GM18861 (cell line): Measurements from ENCODE around the gene FRAS1.
"Not testable (repeated sequence)": the region's sequence is repeated elsewhere in the genome, so short reads cannot be mapped to it uniquely, and the experiment has no call there.

ENCODE experiments used
- ATAC-seq: cut with Tn5 transposase; IDR thresholded peaks from one replicate; pipeline ENCODE4 v1.9.1; 2021; ENCODE audit not compliant: unreplicated experiment

Gene FRAS1

DNA sequence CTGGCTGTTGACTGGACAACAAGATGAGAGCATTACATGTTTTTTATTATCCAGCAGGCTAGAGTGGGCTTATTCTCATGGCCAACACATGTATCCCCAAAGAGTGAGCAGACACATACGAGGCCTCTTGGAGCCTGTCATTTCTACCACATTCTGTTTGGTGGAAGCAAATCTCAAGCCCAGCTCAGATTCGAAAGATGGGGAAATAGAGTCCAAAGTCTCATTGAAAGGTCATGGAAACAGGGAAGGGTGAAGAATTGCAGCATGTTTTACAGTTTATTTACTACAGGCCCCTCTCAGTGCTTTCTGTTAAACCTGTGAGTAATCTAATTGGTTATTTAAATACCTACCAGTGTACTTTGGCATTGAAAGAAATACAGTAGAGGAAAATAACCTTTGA is 108.6 kb downstream of the FRAS1 start:
- no peak for ATAC-seq

DNA sequence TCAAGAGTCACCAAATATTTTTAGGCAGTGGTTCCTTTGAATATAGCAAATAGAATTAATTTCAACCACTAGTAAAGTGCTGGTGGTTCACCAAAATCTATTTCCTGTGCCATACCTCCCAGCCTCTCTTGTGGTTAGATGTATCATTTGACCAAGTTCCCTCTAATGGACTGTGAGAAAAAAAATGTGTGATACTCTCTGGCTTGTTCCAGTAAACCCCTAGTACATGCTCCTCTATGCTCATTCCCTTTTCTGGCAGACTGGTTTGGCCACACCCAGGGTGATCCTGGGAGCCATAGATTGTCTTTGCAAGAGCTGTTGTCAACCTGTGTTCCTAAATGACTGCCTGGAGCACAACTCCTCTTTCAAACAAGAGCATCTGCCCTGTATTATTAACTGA is 109.5 kb downstream of the FRAS1 start:
- no peak for ATAC-seq

DNA sequence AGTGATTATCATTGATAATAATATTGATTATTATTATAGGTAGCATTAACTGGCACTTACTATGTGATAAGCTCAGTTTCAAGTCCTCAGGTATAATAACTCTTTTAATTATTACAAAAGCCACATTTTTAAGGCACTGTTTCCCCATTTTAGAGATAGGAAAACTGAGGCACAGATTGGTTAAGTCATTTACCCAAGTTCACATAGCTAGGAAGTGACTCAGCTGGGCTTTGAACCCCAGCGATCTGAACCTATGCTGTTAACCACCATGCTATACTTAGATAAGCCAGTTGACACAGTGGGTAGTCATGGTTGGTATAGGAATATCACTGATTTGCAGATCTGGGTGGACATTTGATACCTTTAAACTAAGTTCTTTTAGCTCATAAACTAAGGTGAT is 110.4 kb downstream of the FRAS1 start:
- ATAC-seq = no peak

GRCh38 chr4:78168029-78168428 is 110.9 kb downstream of the FRAS1 start:
- no peak for ATAC-seq

DNA sequence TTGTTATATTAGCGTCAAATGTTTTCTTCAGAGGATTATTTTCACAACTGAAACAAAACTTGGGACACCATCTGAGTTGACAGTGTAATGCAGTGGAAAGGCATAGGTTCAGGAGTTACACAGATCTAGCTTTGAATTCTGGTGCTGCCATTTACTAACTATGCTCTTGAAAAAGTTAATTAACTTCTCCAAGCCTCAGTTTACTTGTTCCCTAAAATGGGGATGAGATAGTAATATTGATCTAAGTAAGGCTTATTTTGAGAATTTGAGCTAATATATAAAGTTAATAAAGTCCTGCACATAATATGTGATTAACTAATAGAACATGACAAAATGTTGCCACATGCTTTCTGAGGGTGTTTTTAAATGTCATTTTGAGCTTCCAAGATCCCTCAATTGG is 112.6 kb downstream of the FRAS1 start:
- ATAC-seq = no peak

DNA sequence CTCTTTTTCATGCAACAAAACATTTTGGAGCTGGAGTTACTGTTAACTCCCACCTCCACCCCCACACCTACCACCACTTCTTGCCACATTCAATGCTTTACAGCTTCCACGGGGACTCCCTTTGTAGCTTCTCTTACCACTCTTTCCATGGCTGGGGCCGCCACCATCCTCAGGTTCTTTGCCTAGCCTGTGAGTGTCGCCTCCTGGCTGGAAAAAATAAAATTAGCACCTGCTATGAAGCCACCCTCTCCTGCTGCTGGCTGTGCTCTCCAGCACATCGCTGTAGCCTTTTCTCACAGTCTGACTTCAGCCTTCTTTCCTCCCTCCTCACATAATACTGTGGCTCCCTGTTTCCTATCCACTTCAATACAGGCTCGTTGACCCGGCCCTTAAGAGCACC is 114.4 kb downstream of the FRAS1 start:
- no peak for ATAC-seq

GRCh38 chr4:78174891-78175290 is 117.8 kb downstream of the FRAS1 start:
- ATAC-seq = no peak

- ATAC-seq = no peak
These were observed 122.1 kb downstream of the FRAS1 start for GRCh38 chr4:78179196-78179595.

- ATAC-seq = not testable (repeated sequence)
These were observed 124.6 kb downstream of the FRAS1 start for GRCh38 chr4:78181681-78182234.

DNA sequence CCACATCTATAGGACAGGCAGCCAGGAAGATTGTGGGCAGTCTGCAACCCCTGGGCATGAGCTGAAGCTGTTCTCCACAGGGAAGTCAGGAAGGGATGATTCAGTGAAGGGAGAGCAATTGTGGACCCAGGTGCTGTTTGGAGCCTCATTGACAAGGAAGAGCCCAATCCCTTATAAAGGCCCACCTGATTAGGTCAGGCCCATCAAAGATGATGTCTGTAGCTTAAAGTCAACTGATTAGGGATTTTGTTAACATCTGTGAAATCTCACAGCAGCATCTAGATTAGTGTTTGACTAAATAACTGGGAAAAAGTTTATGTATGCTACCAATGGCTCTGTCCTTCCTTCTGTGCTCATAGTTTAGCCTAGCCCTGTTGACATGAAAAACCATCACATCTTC is 127.5 kb downstream of the FRAS1 start:
- no peak for ATAC-seq

GRCh38 chr4:78185117-78185516 is 128.0 kb downstream of the FRAS1 start:
- no peak for ATAC-seq

GRCh38 chr4:78186597-78187543 is 129.7 kb downstream of the FRAS1 start:
- ATAC-seq = no peak

DNA sequence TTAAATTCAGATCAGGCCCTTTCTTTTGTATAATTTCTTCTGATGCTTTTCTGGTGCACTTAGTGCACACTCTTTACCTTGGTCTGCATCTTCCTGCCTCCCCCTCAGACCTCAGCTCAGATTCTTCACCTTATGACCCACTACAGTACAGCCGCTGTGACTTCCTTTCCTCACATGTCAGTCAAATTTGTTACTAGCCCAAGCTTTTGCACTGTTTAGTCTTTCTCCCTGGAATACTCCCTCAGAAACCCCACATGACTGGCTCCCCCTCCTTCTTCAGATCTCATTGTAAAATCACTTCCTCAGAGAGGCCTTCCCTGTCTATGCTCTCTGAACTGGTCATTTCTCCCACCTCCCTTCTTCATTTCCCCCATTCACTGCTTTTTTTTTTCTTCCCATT is 132.9 kb downstream of the FRAS1 start:
- ATAC-seq = no peak

DNA sequence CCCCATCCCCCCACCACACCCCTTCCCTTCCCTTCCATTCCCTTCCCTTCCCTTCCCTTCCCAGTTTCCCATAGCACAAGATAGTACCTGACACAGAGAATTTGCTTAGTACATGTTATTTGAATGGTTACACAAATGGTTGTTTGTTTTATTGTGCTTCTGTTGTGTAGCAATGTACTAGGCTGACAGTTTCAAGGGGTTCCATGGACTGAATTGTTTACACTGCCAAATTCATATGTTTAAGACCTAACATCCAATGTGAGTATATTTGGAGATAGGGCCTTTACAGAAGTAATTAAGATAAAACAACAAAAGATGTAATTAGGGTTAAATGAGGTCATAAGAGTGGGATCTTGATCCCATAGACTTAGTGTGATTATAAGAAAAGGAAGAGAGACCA is 133.5 kb downstream of the FRAS1 start:
- no peak for ATAC-seq

GRCh38 chr4:78197947-78198346 is 140.8 kb downstream of the FRAS1 start:
- ATAC-seq = no peak

- no peak for ATAC-seq
These were observed 142.9 kb downstream of the FRAS1 start for GRCh38 chr4:78199984-78200383.

DNA sequence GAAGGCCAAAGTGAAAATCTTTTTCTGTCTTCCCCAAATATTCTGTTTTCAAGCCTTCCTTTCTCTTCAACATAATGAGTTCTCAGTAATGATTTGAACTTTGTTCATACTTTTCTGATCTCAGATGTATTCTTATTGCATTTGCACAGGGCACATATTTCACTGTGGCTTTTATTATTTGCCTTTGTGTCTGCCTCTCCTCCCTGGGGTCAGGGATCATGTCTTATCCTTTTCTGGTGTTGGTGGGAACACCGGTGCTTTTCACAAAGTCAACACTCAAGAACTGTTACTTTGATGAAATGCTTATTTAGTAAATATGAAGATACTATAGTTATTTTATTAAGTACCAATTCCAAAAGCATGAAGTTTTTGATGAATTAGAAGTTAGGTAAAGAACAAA is 143.8 kb downstream of the FRAS1 start:
- no peak for ATAC-seq

DNA sequence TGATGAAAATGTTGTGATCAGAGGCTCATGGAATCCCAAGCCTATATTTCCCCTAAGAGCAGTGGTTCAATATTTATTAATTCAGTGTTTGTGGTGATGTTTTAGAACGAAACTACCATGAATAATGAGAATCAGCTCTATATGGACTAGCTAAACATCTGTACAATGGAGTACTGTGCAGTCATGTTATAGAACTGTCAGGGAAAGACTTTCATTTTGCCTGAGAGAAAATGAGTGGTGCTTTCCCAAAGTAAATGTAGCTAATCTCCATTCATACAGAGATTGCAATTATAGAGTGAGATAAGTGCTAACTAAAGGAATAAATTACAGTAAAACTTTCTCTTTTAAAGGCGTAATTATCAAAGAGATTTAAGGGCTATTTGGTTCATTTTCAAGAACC is 147.1 kb downstream of the FRAS1 start:
- ATAC-seq = no peak

- no peak for ATAC-seq
These were observed 148.5 kb downstream of the FRAS1 start for GRCh38 chr4:78205591-78205990.

DNA sequence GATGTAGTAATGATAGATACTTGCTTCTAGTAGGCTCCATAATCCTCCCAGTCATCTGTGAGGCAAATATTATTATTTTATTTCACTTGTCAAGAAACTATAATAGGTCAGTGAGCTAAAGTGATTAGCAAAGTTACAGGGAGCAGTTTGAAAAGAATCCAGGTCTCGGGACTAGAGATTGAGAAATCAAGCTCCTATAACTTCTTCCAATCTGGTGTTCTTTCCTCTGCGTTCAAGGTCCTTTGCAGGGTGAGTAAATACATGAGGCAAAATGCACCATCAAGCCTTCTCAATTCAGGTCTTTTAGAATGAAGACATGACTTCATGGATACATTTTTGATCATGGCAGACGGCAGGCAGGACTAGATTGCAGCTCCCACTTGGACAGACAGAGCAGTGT is 150.4 kb downstream of the FRAS1 start:
- no peak for ATAC-seq

DNA sequence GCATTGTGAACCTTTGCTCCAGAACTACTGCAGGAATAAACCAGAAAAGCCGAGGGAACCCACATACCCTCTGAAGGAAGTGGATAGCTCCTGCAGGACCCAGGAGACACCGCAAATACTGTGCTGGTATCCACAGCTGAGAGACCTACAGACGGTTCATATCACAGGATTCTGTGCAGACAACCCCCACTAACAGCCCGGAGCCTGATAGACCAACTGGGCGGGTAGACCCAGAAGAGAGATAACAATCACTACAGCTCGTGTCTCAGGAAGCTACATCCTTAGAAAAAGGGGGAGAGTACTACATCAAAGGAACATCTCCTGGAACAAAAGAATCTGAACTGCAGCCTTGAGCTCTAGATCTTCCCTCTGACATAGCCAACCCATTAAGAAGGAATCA is 150.8 kb downstream of the FRAS1 start:
- ATAC-seq = no peak

DNA sequence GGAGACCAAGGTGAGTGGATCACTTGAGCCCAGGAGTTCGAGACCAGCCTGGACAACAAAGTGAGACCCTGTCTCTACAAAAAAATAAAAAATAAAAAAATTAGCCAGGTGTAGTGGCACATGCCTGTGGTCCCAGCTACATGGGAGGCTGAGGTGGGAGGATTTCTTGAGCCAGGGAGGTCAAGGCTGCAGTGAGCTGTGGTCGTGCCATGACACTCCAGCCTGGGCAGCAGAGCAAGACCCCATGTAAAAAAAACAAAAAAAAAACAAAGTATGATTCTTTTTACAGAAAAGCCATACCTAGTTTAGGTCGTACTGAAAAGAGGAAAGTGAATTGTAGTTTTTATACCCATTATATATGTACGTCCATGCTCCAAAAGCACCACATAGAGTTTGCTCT is 151.8 kb downstream of the FRAS1 start:
- ATAC-seq = not testable (repeated sequence)
